Vagina (tissue), 2 donors: Measurements from ENCODE around the gene PHLDB1. TPM values are rescaled to one million over a fixed set of nuclear protein-coding genes. Genes with fewer than 3 reads are reported as not detected.

ENCODE experiments used
- DNase-seq, 2 donors: peaks; one replicate each; pipeline ENCODE4 v3.0.0-alpha.2; 2017; ENCODE audit errors: extremely low spot score in 2 of 2
- H3K27ac ChIP-seq: fragments of 200-600 bp; sonication (generic); one replicate; pipeline ENCODE4 v1.5.1; 2019
- H3K27me3 ChIP-seq: fragments of 200-600 bp; sonication (generic); one replicate; pipeline ENCODE4 v1.5.1; 2019
- H3K36me3 ChIP-seq, 2 donors: fragments of 200-600 bp; sonication (generic); one replicate each; pipeline ENCODE4 v1.5.1; 2017 to 2019
- H3K4me1 ChIP-seq: fragments of 200-600 bp; sonication (generic); one replicate; pipeline ENCODE4 v1.5.1; 2019
- H3K4me3 ChIP-seq, 2 donors: fragments of 200-600 bp; sonication (generic); 1 replicate in 1 of 2; 2 replicates in 1 of 2; pipeline ENCODE4 v1.5.1; 2016 to 2019
- H3K9me3 ChIP-seq: fragments of 200-600 bp; sonication (generic); one replicate; pipeline ENCODE4 v1.5.1; 2019
- CTCF ChIP-seq, 3 experiments: fragments of 450-650 bp in 2 of 3; fragments of 200-600 bp in 1 of 3; sonication (generic) in 1 of 3; IDR thresholded peaks; one replicate each; pipeline ENCODE4 v1.5.1; 2017 to 2019; ENCODE audit warnings: antibody characterized with exemption in 3 of 3, mild to moderate bottlenecking in 2 of 3, moderate library complexity in 2 of 3
- POLR2A ChIP-seq, 2 donors: fragments of 450-650 bp; IDR thresholded peaks; one replicate each; pipeline ENCODE4 v1.6.1; 2017; ENCODE audit warnings: antibody characterized with exemption in 2 of 2, mild to moderate bottlenecking in 2 of 2, moderate library complexity in 2 of 2
- POLR2AphosphoS5 ChIP-seq, 2 donors: sonication (generic); formaldehyde crosslinking; IDR thresholded peaks; one replicate each; pipeline ENCODE4 v1.9.0; 2017; ENCODE audit warnings: antibody characterized with exemption in 2 of 2, mild to moderate bottlenecking in 2 of 2, low read depth in 1 of 2; ENCODE audit not compliant: insufficient read depth in 1 of 2
- intact Hi-C: fragments of 100-400 bp; cut with DNase I; formaldehyde crosslinking; loops from one replicate; pipeline ENCODE4 v1.15.1; 2023
- total RNA-seq: library from RNA; depleted of rRNA; stranded (reverse); fragments of >200 nt; gene quantifications from one replicate; pipeline ENCODE4 v1.2.3, GENCODE V29; 2016

Gene PHLDB1
- total RNA-seq, 1 donor from 2014 or later, result 119 TPM

GRCh38 chr11:118699506-118700220, 92.2 kb downstream of the PHLDB1 start:
- no peak for DNase-seq
- no peaks in the 10 kb centered on the region for H3K27me3 ChIP-seq
- H3K9me3 ChIP-seq, result no peaks in the 10 kb centered on the region
- no peak overlapping the region for H3K4me3 ChIP-seq
- no peak overlapping the region for H3K27ac ChIP-seq
- TF ChIP-seq CTCF (IDR thresholded peaks at IDR 0.05) (no peak), POLR2A (IDR thresholded peaks at IDR 0.05) (no peak), POLR2AphosphoS5 (IDR thresholded peaks at IDR 0.05; ENCODE audit: insufficient read depth in 1 of 2, low read depth in 1 of 2) (no peak)
- no peaks in the 10 kb centered on the region for H3K36me3 ChIP-seq
- H3K4me1 ChIP-seq, result no peaks in the 10 kb centered on the region
- intact Hi-C loops, result no loop called here

GRCh38 chr11:118703563-118704106, 96.2 kb downstream of the PHLDB1 start:
- Histone ChIP-seq H3K9me3 (no peaks in the 10 kb centered on the region), H3K27ac (no peak overlapping the region), H3K4me1 (no peaks in the 10 kb centered on the region), H3K27me3 (no peaks in the 10 kb centered on the region), H3K36me3 (no peaks in the 10 kb centered on the region), H3K4me3 (no peak overlapping the region)
- TF ChIP-seq CTCF (IDR thresholded peaks at IDR 0.05), result no peak
- DNase-seq, result no peak
- intact Hi-C loops, result no loop called here

GRCh38 chr11:118705111-118705741, 97.8 kb downstream of the PHLDB1 start:
- intact Hi-C loops, result no loop called here

GRCh38 chr11:118705791-118706545, 98.6 kb downstream of the PHLDB1 start:
- Histone ChIP-seq H3K27me3 (no peaks in the 10 kb centered on the region), H3K36me3 (no peaks in the 10 kb centered on the region), H3K9me3 (no peaks in the 10 kb centered on the region), H3K27ac (no peak overlapping the region), H3K4me3 (no peak overlapping the region), H3K4me1 (no peaks in the 10 kb centered on the region)
- no peak for DNase-seq
- no peak for TF ChIP-seq POLR2AphosphoS5 (IDR thresholded peaks at IDR 0.05; ENCODE audit: insufficient read depth in 1 of 2, low read depth in 1 of 2)
- TF ChIP-seq CTCF (IDR thresholded peaks at IDR 0.05), result no peak
- no peak for TF ChIP-seq POLR2A (IDR thresholded peaks at IDR 0.05)
- intact Hi-C loops, result no loop called here

More at GRCh38 chr11:118705111-118705741, 97.8 kb downstream of the PHLDB1 start:
- Histone ChIP-seq H3K4me1 (no peaks in the 10 kb centered on the region), H3K4me3 (no peak overlapping the region), H3K27me3 (no peaks in the 10 kb centered on the region), H3K9me3 (no peaks in the 10 kb centered on the region), H3K27ac (no peak overlapping the region), H3K36me3 (no peaks in the 10 kb centered on the region)
- TF ChIP-seq POLR2A (IDR thresholded peaks at IDR 0.05), result no peak
- no peak for TF ChIP-seq POLR2AphosphoS5 (IDR thresholded peaks at IDR 0.05; ENCODE audit: insufficient read depth in 1 of 2, low read depth in 1 of 2)
- TF ChIP-seq CTCF (IDR thresholded peaks at IDR 0.05), result no peak
- no peak for DNase-seq
